HepG2 (cell line): ENCODE data around the gene RARA. TPM values are rescaled to one million over a fixed set of nuclear protein-coding genes. Genes with fewer than 3 reads are reported as not detected.
A peak's percentile ranks its signal among the peaks of the same experiment; 100 is the strongest.

Experiments
- KDM5A ChIP-seq: fragments of 200-600 bp; sonication (generic); IDR thresholded peaks from 2 replicates; pipeline ENCODE4 v1.7.0; 2018; ENCODE audit warnings: antibody characterized with exemption, mild to moderate bottlenecking, low read length, borderline replicate concordance
- PHF20 ChIP-seq: sonication (generic); formaldehyde crosslinking; IDR thresholded peaks from 2 replicates; pipeline ENCODE4 v1.5.0; 2020; ENCODE audit warnings: mild to moderate bottlenecking, missing genetic modification reagents
- RBAK ChIP-seq: sonication (generic); formaldehyde crosslinking; IDR thresholded peaks from 2 replicates; pipeline ENCODE4 v1.5.1; 2020; ENCODE audit warnings: mild to moderate bottlenecking, missing genetic modification reagents
- SATB2 ChIP-seq: sonication (generic); formaldehyde crosslinking; IDR thresholded peaks from 2 replicates; pipeline ENCODE4 v1.5.0; 2020; ENCODE audit warnings: missing genetic modification reagents
- SIX1 ChIP-seq: sonication (generic); formaldehyde crosslinking; IDR thresholded peaks from 2 replicates; pipeline ENCODE4 v1.4.0; 2020; ENCODE audit warnings: missing genetic modification reagents, borderline replicate concordance
- SOX6 ChIP-seq, 2 experiments: fragments of 450-650 bp in 1 of 2; sonication (generic) in 1 of 2; formaldehyde crosslinking in 1 of 2; IDR thresholded peaks; 2 replicates each; pipeline versions ENCODE4 v1.4.0 to v1.6.1; 2017 to 2020; ENCODE audit warnings: antibody characterized with exemption in 1 of 2, mild to moderate bottlenecking in 1 of 2, missing genetic modification reagents in 1 of 2
- WIZ ChIP-seq: sonication (generic); formaldehyde crosslinking; IDR thresholded peaks from 2 replicates; pipeline ENCODE4 v1.5.1; 2020; ENCODE audit warnings: mild to moderate bottlenecking, missing genetic modification reagents
- ZFP90 ChIP-seq: sonication (generic); formaldehyde crosslinking; IDR thresholded peaks from 2 replicates; pipeline ENCODE4 v1.8.0; 2022; ENCODE audit warnings: missing genetic modification reagents, mild to moderate bottlenecking, inconsistent platforms, borderline replicate concordance
- ZNF225 ChIP-seq: sonication (generic); formaldehyde crosslinking; IDR thresholded peaks from 2 replicates; pipeline ENCODE4 v1.4.0; 2020; ENCODE audit warnings: mild to moderate bottlenecking, missing genetic modification reagents
- ZNF34 ChIP-seq: sonication (generic); formaldehyde crosslinking; IDR thresholded peaks from 2 replicates; pipeline ENCODE4 v1.4.0; 2020; ENCODE audit warnings: mild to moderate bottlenecking, missing genetic modification reagents, borderline replicate concordance
- ZNF569 ChIP-seq: sonication (generic); formaldehyde crosslinking; IDR thresholded peaks from 2 replicates; pipeline ENCODE4 v1.5.0; 2020; ENCODE audit warnings: mild to moderate bottlenecking, missing genetic modification reagents, moderate library complexity, borderline replicate concordance
- polyA plus RNA-seq, 8 experiments: library from polyadenylated mRNA; depleted of rRNA in 3 of 8; stranded (reverse) in 7 of 8; unstranded in 1 of 8; fragments of >200 nt; fragmentation: Illumina TruSeq in 4 of 8; extraction: Trizol in 4 of 8; gene quantifications; 2 replicates each; pipeline versions ENCODE4 v1.2.1 to v1.2.3, GENCODE V29; 2011 to 2016; ENCODE audit warnings: low read depth in 4 of 8, missing spikeins in 1 of 8, mixed read lengths in 1 of 8; ENCODE audit not compliant: insufficient read depth in 1 of 8
- total RNA-seq, 5 experiments: library from RNA; depleted of rRNA; stranded (reverse); fragments of >200 nt; fragmentation: Illumina TruSeq; extraction: Trizol; gene quantifications; 2 replicates each; pipeline ENCODE4 v1.2.3, GENCODE V29; 2016; ENCODE audit warnings: low read depth in 1 of 5
- TF ChIP-seq, protein P1 (sequence below): sonication (generic); formaldehyde crosslinking; conservative IDR thresholded peaks from 2 replicates; pipeline ENCODE4 v1.4.0; 2020; ENCODE audit warnings: mild to moderate bottlenecking, missing genetic modification reagents, moderate library complexity
- TF ChIP-seq, protein P2 (sequence below), 2 experiments: fragments of 450-650 bp in 1 of 2; sonication (generic) in 1 of 2; formaldehyde crosslinking in 1 of 2; IDR thresholded peaks; 2 replicates each; pipeline versions ENCODE4 v1.6.1 to v1.8.0; 2016 to 2022; ENCODE audit warnings: antibody characterized with exemption in 1 of 2, mild to moderate bottlenecking in 1 of 2, missing genetic modification reagents in 1 of 2
- TF ChIP-seq, protein P3 (sequence below): sonication (generic); formaldehyde crosslinking; IDR thresholded peaks from 2 replicates; pipeline ENCODE4 v1.4.0; 2020; ENCODE audit warnings: missing genetic modification reagents, mild to moderate bottlenecking, borderline replicate concordance

Gene RARA
- total and polyA plus RNA-seq, 2 of the 13 experiments (the other 11 are each of a cell fraction or from before 2014, with no cell fraction given): 6.4 to 8.6 TPM

DNA sequence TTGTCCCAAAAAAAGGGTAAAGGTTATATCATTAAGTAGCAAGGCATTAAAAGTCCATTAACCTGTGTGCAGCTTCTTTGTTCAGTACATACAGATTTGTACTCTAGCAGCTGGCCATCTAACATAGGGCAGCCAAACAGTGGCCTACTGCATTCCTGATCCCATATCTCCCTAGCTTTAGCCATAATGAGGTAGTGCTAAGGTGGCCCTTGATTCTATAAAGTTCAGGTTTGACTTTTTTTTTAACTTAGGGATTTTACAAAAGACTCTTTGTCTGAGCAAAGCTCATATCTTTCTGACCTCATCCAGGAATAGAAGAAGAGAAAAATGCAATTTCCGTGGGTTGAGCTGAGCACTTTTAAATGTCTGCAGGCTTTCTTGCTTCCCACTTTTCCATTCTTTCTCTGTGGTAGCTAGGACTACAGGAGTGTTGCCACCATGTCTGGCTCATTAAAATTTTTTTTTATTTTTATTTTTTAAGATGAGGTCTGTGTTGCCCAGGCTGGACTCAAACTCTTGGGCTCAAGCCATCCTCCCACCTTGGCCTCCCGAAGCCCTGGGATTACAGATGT lies 40.8 kb upstream of the RARA start (continued):
- TF ChIP-seq, protein P1, sequence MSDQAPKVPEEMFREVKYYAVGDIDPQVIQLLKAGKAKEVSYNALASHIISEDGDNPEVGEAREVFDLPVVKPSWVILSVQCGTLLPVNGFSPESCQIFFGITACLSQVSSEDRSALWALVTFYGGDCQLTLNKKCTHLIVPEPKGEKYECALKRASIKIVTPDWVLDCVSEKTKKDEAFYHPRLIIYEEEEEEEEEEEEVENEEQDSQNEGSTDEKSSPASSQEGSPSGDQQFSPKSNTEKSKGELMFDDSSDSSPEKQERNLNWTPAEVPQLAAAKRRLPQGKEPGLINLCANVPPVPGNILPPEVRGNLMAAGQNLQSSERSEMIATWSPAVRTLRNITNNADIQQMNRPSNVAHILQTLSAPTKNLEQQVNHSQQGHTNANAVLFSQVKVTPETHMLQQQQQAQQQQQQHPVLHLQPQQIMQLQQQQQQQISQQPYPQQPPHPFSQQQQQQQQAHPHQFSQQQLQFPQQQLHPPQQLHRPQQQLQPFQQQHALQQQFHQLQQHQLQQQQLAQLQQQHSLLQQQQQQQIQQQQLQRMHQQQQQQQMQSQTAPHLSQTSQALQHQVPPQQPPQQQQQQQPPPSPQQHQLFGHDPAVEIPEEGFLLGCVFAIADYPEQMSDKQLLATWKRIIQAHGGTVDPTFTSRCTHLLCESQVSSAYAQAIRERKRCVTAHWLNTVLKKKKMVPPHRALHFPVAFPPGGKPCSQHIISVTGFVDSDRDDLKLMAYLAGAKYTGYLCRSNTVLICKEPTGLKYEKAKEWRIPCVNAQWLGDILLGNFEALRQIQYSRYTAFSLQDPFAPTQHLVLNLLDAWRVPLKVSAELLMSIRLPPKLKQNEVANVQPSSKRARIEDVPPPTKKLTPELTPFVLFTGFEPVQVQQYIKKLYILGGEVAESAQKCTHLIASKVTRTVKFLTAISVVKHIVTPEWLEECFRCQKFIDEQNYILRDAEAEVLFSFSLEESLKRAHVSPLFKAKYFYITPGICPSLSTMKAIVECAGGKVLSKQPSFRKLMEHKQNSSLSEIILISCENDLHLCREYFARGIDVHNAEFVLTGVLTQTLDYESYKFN (CRISPR knock-in tag): 0 out of 2 replicates have a peak, but pooled peaks have one; percentile 13
- TF ChIP-seq, protein P2, sequence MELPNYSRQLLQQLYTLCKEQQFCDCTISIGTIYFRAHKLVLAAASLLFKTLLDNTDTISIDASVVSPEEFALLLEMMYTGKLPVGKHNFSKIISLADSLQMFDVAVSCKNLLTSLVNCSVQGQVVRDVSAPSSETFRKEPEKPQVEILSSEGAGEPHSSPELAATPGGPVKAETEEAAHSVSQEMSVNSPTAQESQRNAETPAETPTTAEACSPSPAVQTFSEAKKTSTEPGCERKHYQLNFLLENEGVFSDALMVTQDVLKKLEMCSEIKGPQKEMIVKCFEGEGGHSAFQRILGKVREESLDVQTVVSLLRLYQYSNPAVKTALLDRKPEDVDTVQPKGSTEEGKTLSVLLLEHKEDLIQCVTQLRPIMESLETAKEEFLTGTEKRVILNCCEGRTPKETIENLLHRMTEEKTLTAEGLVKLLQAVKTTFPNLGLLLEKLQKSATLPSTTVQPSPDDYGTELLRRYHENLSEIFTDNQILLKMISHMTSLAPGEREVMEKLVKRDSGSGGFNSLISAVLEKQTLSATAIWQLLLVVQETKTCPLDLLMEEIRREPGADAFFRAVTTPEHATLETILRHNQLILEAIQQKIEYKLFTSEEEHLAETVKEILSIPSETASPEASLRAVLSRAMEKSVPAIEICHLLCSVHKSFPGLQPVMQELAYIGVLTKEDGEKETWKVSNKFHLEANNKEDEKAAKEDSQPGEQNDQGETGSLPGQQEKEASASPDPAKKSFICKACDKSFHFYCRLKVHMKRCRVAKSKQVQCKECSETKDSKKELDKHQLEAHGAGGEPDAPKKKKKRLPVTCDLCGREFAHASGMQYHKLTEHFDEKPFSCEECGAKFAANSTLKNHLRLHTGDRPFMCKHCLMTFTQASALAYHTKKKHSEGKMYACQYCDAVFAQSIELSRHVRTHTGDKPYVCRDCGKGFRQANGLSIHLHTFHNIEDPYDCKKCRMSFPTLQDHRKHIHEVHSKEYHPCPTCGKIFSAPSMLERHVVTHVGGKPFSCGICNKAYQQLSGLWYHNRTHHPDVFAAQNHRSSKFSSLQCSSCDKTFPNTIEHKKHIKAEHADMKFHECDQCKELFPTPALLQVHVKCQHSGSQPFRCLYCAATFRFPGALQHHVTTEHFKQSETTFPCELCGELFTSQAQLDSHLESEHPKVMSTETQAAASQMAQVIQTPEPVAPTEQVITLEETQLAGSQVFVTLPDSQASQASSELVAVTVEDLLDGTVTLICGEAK (IDR thresholded peaks at IDR 0.05): peak; percentile 63
- TF ChIP-seq, protein P2 (CRISPR knock-in tag; IDR thresholded peaks at IDR 0.05): no peak
- no peak for TF ChIP-seq WIZ
- TF ChIP-seq ZNF34 (CRISPR knock-in tag): no peak
- no peak for TF ChIP-seq RBAK (CRISPR knock-in tag)
- no peak for TF ChIP-seq SOX6 (IDR thresholded peaks at IDR 0.05)
- peak; percentile 19; the same call in 1 of the 2 replicates for TF ChIP-seq SOX6 (CRISPR knock-in tag; IDR thresholded peaks at IDR 0.05)
- TF ChIP-seq SATB2 (CRISPR knock-in tag): no peak
- no peak for TF ChIP-seq KDM5A
- no peak for TF ChIP-seq SIX1 (CRISPR knock-in tag)
- no peak for TF ChIP-seq ZFP90 (CRISPR knock-in tag)
- TF ChIP-seq, protein P3, sequence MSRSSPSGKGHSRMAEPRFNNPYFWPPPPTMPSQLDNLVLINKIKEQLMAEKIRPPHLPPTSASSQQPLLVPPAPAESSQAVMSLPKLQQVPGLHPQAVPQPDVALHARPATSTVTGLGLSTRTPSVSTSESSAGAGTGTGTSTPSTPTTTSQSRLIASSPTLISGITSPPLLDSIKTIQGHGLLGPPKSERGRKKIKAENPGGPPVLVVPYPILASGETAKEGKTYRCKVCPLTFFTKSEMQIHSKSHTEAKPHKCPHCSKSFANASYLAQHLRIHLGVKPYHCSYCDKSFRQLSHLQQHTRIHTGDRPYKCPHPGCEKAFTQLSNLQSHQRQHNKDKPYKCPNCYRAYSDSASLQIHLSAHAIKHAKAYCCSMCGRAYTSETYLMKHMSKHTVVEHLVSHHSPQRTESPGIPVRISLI (CRISPR knock-in tag): peak; percentile 70; the same call in 1 of the 2 replicates
- TF ChIP-seq PHF20: no peak
- no peak for TF ChIP-seq ZNF225
- no peak for TF ChIP-seq ZNF569 (CRISPR knock-in tag)
